Spleen (tissue), 7 donors: ENCODE data around the gene RNU1-1.
"Not testable (repeated sequence)": the region's sequence is repeated elsewhere in the genome, so short reads cannot be mapped to it uniquely, and the experiment has no call there.

Experiments
- POLR2A ChIP-seq, 3 donors: fragments of 450-650 bp; IDR thresholded peaks; one replicate each; pipeline ENCODE4 v1.5.1; 2017; ENCODE audit warnings: antibody characterized with exemption in 3 of 3, mild to moderate bottlenecking in 1 of 3
- POLR2AphosphoS5 ChIP-seq, 3 donors: sonication (generic); formaldehyde crosslinking; IDR thresholded peaks; one replicate each; pipeline ENCODE4 v1.5.1; 2017; ENCODE audit warnings: antibody characterized with exemption in 3 of 3
- TF ChIP-seq, protein P1 (sequence below), 11 experiments: fragments of 200-600 bp in 7 of 11; fragments of 450-650 bp in 4 of 11; sonication (generic) in 4 of 11; IDR thresholded peaks in 8 of 11; conservative IDR thresholded peaks in 3 of 11; 1 replicate in 7 of 11; 2 replicates in 4 of 11; pipeline versions ENCODE4 v1.4.0 to v1.8.0; 2016 to 2021; ENCODE audit warnings: antibody characterized with exemption in 11 of 11, inconsistent platforms in 4 of 11, mild to moderate bottlenecking in 1 of 11
- donor health status: DM: no; HTN: no; CAD: no; lungs with moderate emphysema.
- donor health status: DM: no; HTN: no; CAD: no.
- donor health status: DM: no; HTN: no; CAD: no.

DNA sequence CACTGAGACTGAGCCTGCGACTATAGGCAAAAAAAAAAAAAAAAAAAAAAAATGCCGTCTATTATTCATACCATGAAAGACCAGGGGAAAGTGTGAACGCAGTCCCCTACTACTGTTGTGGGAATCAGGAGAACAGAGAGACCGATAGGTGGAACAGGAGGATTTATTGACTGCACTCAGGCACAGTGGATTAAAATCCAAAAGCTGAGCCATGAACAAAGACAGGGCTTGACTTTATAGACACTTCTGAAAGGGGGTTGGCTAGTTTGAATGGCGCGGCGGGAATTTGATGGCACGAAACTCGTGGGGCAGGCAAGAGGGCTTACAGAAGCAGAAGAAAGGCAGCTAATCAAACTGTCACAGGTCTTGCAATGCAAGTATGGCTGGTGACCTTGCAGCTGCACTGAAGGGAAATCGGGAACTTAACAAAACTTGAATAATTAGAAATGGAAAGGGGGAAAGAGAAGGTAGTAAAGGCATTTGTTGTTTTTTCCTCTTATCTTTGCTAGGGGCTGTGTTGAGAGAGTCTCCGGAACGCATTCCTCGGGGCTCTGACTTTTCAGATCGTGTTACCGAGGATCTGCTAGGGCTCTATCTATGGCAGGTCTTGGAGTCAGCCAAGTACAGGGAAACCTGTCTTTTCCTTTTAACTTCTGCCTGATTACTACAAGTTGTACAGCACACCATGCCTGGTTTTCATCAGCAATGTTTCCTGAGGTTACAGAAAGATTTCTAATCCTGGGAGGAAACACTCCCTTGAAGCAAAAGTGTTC, 7.5 kb downstream of the RNU1-1 start:
- TF ChIP-seq POLR2AphosphoS5, POLR2A (IDR thresholded peaks at IDR 0.05): not testable (repeated sequence)
- TF ChIP-seq, protein P1, sequence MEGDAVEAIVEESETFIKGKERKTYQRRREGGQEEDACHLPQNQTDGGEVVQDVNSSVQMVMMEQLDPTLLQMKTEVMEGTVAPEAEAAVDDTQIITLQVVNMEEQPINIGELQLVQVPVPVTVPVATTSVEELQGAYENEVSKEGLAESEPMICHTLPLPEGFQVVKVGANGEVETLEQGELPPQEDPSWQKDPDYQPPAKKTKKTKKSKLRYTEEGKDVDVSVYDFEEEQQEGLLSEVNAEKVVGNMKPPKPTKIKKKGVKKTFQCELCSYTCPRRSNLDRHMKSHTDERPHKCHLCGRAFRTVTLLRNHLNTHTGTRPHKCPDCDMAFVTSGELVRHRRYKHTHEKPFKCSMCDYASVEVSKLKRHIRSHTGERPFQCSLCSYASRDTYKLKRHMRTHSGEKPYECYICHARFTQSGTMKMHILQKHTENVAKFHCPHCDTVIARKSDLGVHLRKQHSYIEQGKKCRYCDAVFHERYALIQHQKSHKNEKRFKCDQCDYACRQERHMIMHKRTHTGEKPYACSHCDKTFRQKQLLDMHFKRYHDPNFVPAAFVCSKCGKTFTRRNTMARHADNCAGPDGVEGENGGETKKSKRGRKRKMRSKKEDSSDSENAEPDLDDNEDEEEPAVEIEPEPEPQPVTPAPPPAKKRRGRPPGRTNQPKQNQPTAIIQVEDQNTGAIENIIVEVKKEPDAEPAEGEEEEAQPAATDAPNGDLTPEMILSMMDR (IDR thresholded peaks at IDR 0.05 in 8 of 11, conservative IDR thresholded peaks at IDR 0.05 in 3 of 11), result not testable (repeated sequence)
